Fibroblast of lung (primary cell): Measurements from ENCODE around the gene KRTAP4-9. TPM values are rescaled to one million over a fixed set of nuclear protein-coding genes. Genes with fewer than 3 reads are reported as not detected.

Source experiments
- DNase-seq, 2 donors: peaks; one replicate each; pipeline versions ENCODE4 v3.0.0 to v3.0.0-alpha.2; 2010; ENCODE audit warnings: low read depth in 2 of 2
- H2AFZ ChIP-seq: 2 replicates; pipeline ENCODE4 v1.5.1; 2012; ENCODE audit warnings: low read length, control low read depth, inconsistent platforms
- H3K27ac ChIP-seq: 2 replicates; pipeline ENCODE4 v1.5.1; 2011; ENCODE audit warnings: low read length, control low read depth; ENCODE audit not compliant: insufficient read depth
- H3K27me3 ChIP-seq: 2 replicates; pipeline ENCODE4 v1.5.1; 2011; ENCODE audit warnings: mild to moderate bottlenecking, low read length; ENCODE audit not compliant: control insufficient read depth, insufficient read depth
- H3K36me3 ChIP-seq: 2 replicates; pipeline ENCODE4 v1.5.1; 2011; ENCODE audit warnings: low read length; ENCODE audit not compliant: control insufficient read depth, insufficient read depth
- H3K4me1 ChIP-seq: 2 replicates; pipeline ENCODE4 v1.5.1; 2011; ENCODE audit warnings: low read length; ENCODE audit not compliant: control insufficient read depth, insufficient read depth; ENCODE audit errors: extremely low read depth
- H3K4me2 ChIP-seq: 2 replicates; pipeline ENCODE4 v1.5.1; 2011; ENCODE audit warnings: low read length, control low read depth; ENCODE audit not compliant: insufficient read depth; ENCODE audit errors: extremely low read depth
- H3K4me3 ChIP-seq, 4 experiments: fragments of 200-600 bp in 1 of 4; sonication (generic) in 1 of 4; replicated peaks in 1 of 4; 2 replicates each; pipeline ENCODE4 v1.5.1; 2011 to 2016; ENCODE audit warnings: low read length in 4 of 4, low read depth in 3 of 4, mild to moderate bottlenecking in 3 of 4, control low read depth in 2 of 4, inconsistent platforms in 1 of 4, mixed read lengths in 1 of 4; ENCODE audit not compliant: insufficient read depth in 1 of 4; ENCODE audit errors: control extremely low read depth in 1 of 4
- H3K79me2 ChIP-seq: 2 replicates; pipeline ENCODE4 v1.5.1; 2012; ENCODE audit warnings: mild to moderate bottlenecking, low read length, inconsistent platforms; ENCODE audit not compliant: control insufficient read depth, insufficient read depth
- H3K9ac ChIP-seq: 2 replicates; pipeline ENCODE4 v1.5.1; 2011; ENCODE audit warnings: mild to moderate bottlenecking, low read length, control low read depth; ENCODE audit not compliant: insufficient read depth
- H3K9me3 ChIP-seq: 2 replicates; pipeline ENCODE4 v1.5.1; 2012; ENCODE audit warnings: low read depth, low read length; ENCODE audit not compliant: control insufficient read depth, insufficient read depth
- H4K20me1 ChIP-seq: 2 replicates; pipeline ENCODE4 v1.5.1; 2011; ENCODE audit warnings: low read length; ENCODE audit not compliant: control insufficient read depth, insufficient read depth; ENCODE audit errors: extremely low read depth
- CTCF ChIP-seq, 2 donors: IDR thresholded peaks in 1 of 2; conservative IDR thresholded peaks in 1 of 2; 1 replicate in 1 of 2; 2 replicates in 1 of 2; pipeline ENCODE4 v1.5.1; 2011 to 2012; ENCODE audit warnings: low read length in 2 of 2, control low read depth in 1 of 2, inconsistent platforms in 1 of 2, low read depth in 1 of 2, mild to moderate bottlenecking in 1 of 2
- EZH2 ChIP-seq: IDR thresholded peaks from 2 replicates; pipeline ENCODE4 v1.5.1; 2012; ENCODE audit warnings: low read length, control low read depth, mild to moderate bottlenecking; ENCODE audit errors: missing control alignments
- polyA plus RNA-seq, 2 donors: library from polyadenylated mRNA; depleted of rRNA in 1 of 2; stranded (reverse) in 1 of 2; unstranded in 1 of 2; fragments of >200 nt; gene quantifications; 2 replicates each; pipeline ENCODE4 v1.2.1, GENCODE V29; 2011 to 2012; ENCODE audit warnings: missing spikeins in 1 of 2
- total RNA-seq: library from RNA; depleted of rRNA; stranded (reverse); fragments of >200 nt; gene quantifications from 2 replicates; pipeline ENCODE4 v1.2.1, GENCODE V29; 2014

KRTAP4-9 gene
- total and polyA plus RNA-seq, 2 donors (not counting 1 experiment from before 2014, with no cell fraction given): not detected

GRCh38 chr17:41150026-41150425 lies 44.8 kb downstream of the KRTAP4-9 start:
- Histone ChIP-seq H3K4me3 (no peak overlapping the region), H3K4me2 (no peak overlapping the region), H3K36me3 (no peaks in the 10 kb centered on the region), H4K20me1 (no peaks in the 10 kb centered on the region), H3K4me1 (no peaks in the 10 kb centered on the region), H2AFZ (no peak overlapping the region), H3K27me3 (no peaks in the 10 kb centered on the region), H3K9ac (no peak overlapping the region), H3K79me2 (no peaks in the 10 kb centered on the region), H3K9me3 (no peaks in the 10 kb centered on the region), H3K27ac (no peak overlapping the region)
- TF ChIP-seq EZH2 (no peak), CTCF (conservative IDR thresholded peaks at IDR 0.05 in 1 of 2, IDR thresholded peaks at IDR 0.05 in 1 of 2; ENCODE audit: low read depth in 1 of 2, low read length in 2 of 2) (no peak)
- no peak for DNase-seq

GRCh38 chr17:41151525-41151924 lies 46.3 kb downstream of the KRTAP4-9 start:
- no peaks in the 10 kb centered on the region for H3K9me3 ChIP-seq
- H3K27ac ChIP-seq: no peak overlapping the region
- H3K4me1 ChIP-seq: no peaks in the 10 kb centered on the region

DNA sequence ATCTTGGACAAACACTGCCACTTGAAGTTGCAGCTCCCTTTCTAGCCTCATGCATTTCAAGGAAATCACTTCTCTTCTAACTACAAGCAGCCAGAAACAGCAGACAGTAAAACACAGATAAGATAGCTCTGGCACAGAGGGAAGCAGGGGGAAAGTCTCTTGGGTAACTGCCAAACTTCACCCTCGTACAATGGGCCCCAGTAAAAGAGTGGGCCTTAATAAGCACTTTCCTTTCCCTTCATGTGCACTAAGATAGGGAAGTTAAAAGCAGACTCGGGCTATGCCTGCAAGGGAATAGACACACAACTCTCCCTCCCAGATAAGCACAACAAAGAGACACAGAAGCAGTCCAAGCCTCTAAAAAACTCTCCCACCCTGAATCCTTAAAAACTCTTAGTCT lies 48.7 kb downstream of the KRTAP4-9 start:
- Histone ChIP-seq H3K79me2 (no peaks in the 10 kb centered on the region), H3K27me3 (no peaks in the 10 kb centered on the region), H3K9me3 (no peaks in the 10 kb centered on the region), H4K20me1 (no peaks in the 10 kb centered on the region), H3K9ac (no peak overlapping the region), H3K4me1 (no peaks in the 10 kb centered on the region), H2AFZ (no peak overlapping the region), H3K4me2 (no peak overlapping the region), H3K27ac (no peak overlapping the region), H3K36me3 (no peaks in the 10 kb centered on the region), H3K4me3 (no peak overlapping the region)
- TF ChIP-seq EZH2: no peak
- TF ChIP-seq CTCF (conservative IDR thresholded peaks at IDR 0.05 in 1 of 2, IDR thresholded peaks at IDR 0.05 in 1 of 2; ENCODE audit: low read depth in 1 of 2, low read length in 2 of 2): no peak
- no peak for DNase-seq

More at GRCh38 chr17:41151525-41151924, 46.3 kb downstream of the KRTAP4-9 start:
- TF ChIP-seq CTCF (conservative IDR thresholded peaks at IDR 0.05 in 1 of 2, IDR thresholded peaks at IDR 0.05 in 1 of 2; ENCODE audit: low read depth in 1 of 2, low read length in 2 of 2) (no peak), EZH2 (no peak)
- no peak overlapping the region for H3K4me2 ChIP-seq
- DNase-seq: no peak
- H3K9ac ChIP-seq: no peak overlapping the region
- H3K36me3 ChIP-seq: no peaks in the 10 kb centered on the region
- H3K27me3 ChIP-seq: no peaks in the 10 kb centered on the region
- no peak overlapping the region for H2AFZ ChIP-seq
- no peaks in the 10 kb centered on the region for H4K20me1 ChIP-seq
- H3K79me2 ChIP-seq: no peaks in the 10 kb centered on the region
- H3K4me3 ChIP-seq: no peak overlapping the region

Other genes starting within 250 kb of the KRTAP4-9 start
Only the 30 nearest of the 39 such genes appear.
- gene KRT39, start 138.4 kb upstream of the KRTAP4-9 start, total RNA-seq: 0.26 and 0.33 TPM in 2 replicates
- gene KRT39, start 138.4 kb upstream of the KRTAP4-9 start, polyA plus RNA-seq: 0.19 and 0.22 TPM in 2 replicates
- gene KRT40, start 121.1 kb upstream of the KRTAP4-9 start, total RNA-seq: not detected in 2 replicates
- 0.03 and 0.05 TPM in 2 replicates for gene KRT40, start 121.1 kb upstream of the KRTAP4-9 start, polyA plus RNA-seq
- gene KRTAP3-3, start 111.2 kb upstream of the KRTAP4-9 start, total RNA-seq: not detected in 2 replicates
- not detected in 2 replicates for gene KRTAP3-3, start 111.2 kb upstream of the KRTAP4-9 start, polyA plus RNA-seq
- not detected in 2 replicates for gene KRTAP3-2, start 105.5 kb upstream of the KRTAP4-9 start, total RNA-seq
- not detected in 2 replicates for gene KRTAP3-2, start 105.5 kb upstream of the KRTAP4-9 start, polyA plus RNA-seq
- gene KRTAP3-1, start 96.3 kb upstream of the KRTAP4-9 start, total RNA-seq: not detected in 2 replicates
- not detected in 2 replicates for gene KRTAP3-1, start 96.3 kb upstream of the KRTAP4-9 start, polyA plus RNA-seq
- 0.17 TPM in 1 of 2 replicates, not detected in the other for gene KRTAP1-5, start 78.2 kb upstream of the KRTAP4-9 start, total RNA-seq
- 6.2 and 6.3 TPM in 2 replicates for gene KRTAP1-5, start 78.2 kb upstream of the KRTAP4-9 start, polyA plus RNA-seq
- not detected in 2 replicates for gene KRTAP1-4, start 75.2 kb upstream of the KRTAP4-9 start, total RNA-seq
- gene KRTAP1-4, start 75.2 kb upstream of the KRTAP4-9 start, polyA plus RNA-seq: not detected in 2 replicates
- gene KRTAP1-3, start 70.5 kb upstream of the KRTAP4-9 start, total RNA-seq: not detected in 2 replicates
- not detected in 2 replicates for gene KRTAP1-3, start 70.5 kb upstream of the KRTAP4-9 start, polyA plus RNA-seq
- not detected in 2 replicates for gene KRTAP1-1, start 63.9 kb upstream of the KRTAP4-9 start, total RNA-seq
- 0.25 and 0.64 TPM in 2 replicates for gene KRTAP1-1, start 63.9 kb upstream of the KRTAP4-9 start, polyA plus RNA-seq
- gene KRTAP2-1, start 58.1 kb upstream of the KRTAP4-9 start, total RNA-seq: not detected in 2 replicates
- not detected in 2 replicates for gene KRTAP2-1, start 58.1 kb upstream of the KRTAP4-9 start, polyA plus RNA-seq
- gene KRTAP2-2, start 50.2 kb upstream of the KRTAP4-9 start, total RNA-seq: not detected in 2 replicates
- gene KRTAP2-2, start 50.2 kb upstream of the KRTAP4-9 start, polyA plus RNA-seq: not detected in 2 replicates
- not detected in 2 replicates for gene KRTAP2-3, start 45.3 kb upstream of the KRTAP4-9 start, total RNA-seq
- 0.84 and 2.6 TPM in 2 replicates for gene KRTAP2-3, start 45.3 kb upstream of the KRTAP4-9 start, polyA plus RNA-seq
- not detected in 2 replicates for gene KRTAP2-4, start 39.5 kb upstream of the KRTAP4-9 start, total RNA-seq
- not detected in 2 replicates for gene KRTAP2-4, start 39.5 kb upstream of the KRTAP4-9 start, polyA plus RNA-seq
- gene KRTAP4-7, start 21.2 kb upstream of the KRTAP4-9 start, total RNA-seq: not detected in 2 replicates
- not detected in 2 replicates for gene KRTAP4-7, start 21.2 kb upstream of the KRTAP4-9 start, polyA plus RNA-seq
- gene KRTAP4-8, start 7.2 kb upstream of the KRTAP4-9 start, total RNA-seq: not detected in 2 replicates
- not detected in 2 replicates for gene KRTAP4-8, start 7.2 kb upstream of the KRTAP4-9 start, polyA plus RNA-seq
- gene KRTAP4-16, start 3.2 kb upstream of the KRTAP4-9 start, total RNA-seq: not detected in 2 replicates
- gene KRTAP4-16, start 3.2 kb upstream of the KRTAP4-9 start, polyA plus RNA-seq: not detected in 2 replicates
- not detected in 2 replicates for gene KRTAP4-11, start 13.0 kb downstream of the KRTAP4-9 start, total RNA-seq
- gene KRTAP4-11, start 13.0 kb downstream of the KRTAP4-9 start, polyA plus RNA-seq: not detected in 2 replicates
- not detected in 2 replicates for gene KRTAP4-12, start 18.8 kb downstream of the KRTAP4-9 start, total RNA-seq
- gene KRTAP4-12, start 18.8 kb downstream of the KRTAP4-9 start, polyA plus RNA-seq: 0.23 TPM in 1 of 2 replicates, not detected in the other
- gene KRTAP4-6, start 35.2 kb downstream of the KRTAP4-9 start, total RNA-seq: not detected in 2 replicates
- not detected in 2 replicates for gene KRTAP4-6, start 35.2 kb downstream of the KRTAP4-9 start, polyA plus RNA-seq
- gene KRTAP4-5, start 44.4 kb downstream of the KRTAP4-9 start, total RNA-seq: not detected in 2 replicates
- gene KRTAP4-5, start 44.4 kb downstream of the KRTAP4-9 start, polyA plus RNA-seq: not detected in 2 replicates
- not detected in 2 replicates for gene KRTAP4-4, start 55.4 kb downstream of the KRTAP4-9 start, total RNA-seq
- not detected in 2 replicates for gene KRTAP4-4, start 55.4 kb downstream of the KRTAP4-9 start, polyA plus RNA-seq
- gene KRTAP4-3, start 62.8 kb downstream of the KRTAP4-9 start, total RNA-seq: not detected in 2 replicates
- gene KRTAP4-3, start 62.8 kb downstream of the KRTAP4-9 start, polyA plus RNA-seq: not detected in 2 replicates
- gene KRTAP4-2, start 72.8 kb downstream of the KRTAP4-9 start, total RNA-seq: not detected in 2 replicates
- not detected in 2 replicates for gene KRTAP4-2, start 72.8 kb downstream of the KRTAP4-9 start, polyA plus RNA-seq
- gene KRTAP4-1, start 79.5 kb downstream of the KRTAP4-9 start, total RNA-seq: not detected in 2 replicates
- gene KRTAP4-1, start 79.5 kb downstream of the KRTAP4-9 start, polyA plus RNA-seq: not detected in 2 replicates
- gene KRTAP9-1, start 84.5 kb downstream of the KRTAP4-9 start, total RNA-seq: not detected in 2 replicates
- gene KRTAP9-1, start 84.5 kb downstream of the KRTAP4-9 start, polyA plus RNA-seq: not detected in 2 replicates
- not detected in 2 replicates for gene KRTAP9-2, start 121.3 kb downstream of the KRTAP4-9 start, total RNA-seq
- not detected in 2 replicates for gene KRTAP9-2, start 121.3 kb downstream of the KRTAP4-9 start, polyA plus RNA-seq
- gene KRTAP9-3, start 127.1 kb downstream of the KRTAP4-9 start, total RNA-seq: not detected in 2 replicates
- gene KRTAP9-3, start 127.1 kb downstream of the KRTAP4-9 start, polyA plus RNA-seq: not detected in 2 replicates
- not detected in 2 replicates for gene KRTAP9-8, start 132.6 kb downstream of the KRTAP4-9 start, total RNA-seq
- gene KRTAP9-8, start 132.6 kb downstream of the KRTAP4-9 start, polyA plus RNA-seq: not detected in 2 replicates
- not detected in 2 replicates for gene KRTAP9-4, start 144.3 kb downstream of the KRTAP4-9 start, total RNA-seq
- not detected in 2 replicates for gene KRTAP9-4, start 144.3 kb downstream of the KRTAP4-9 start, polyA plus RNA-seq
- gene KRTAP9-9, start 150.0 kb downstream of the KRTAP4-9 start, total RNA-seq: not detected in 2 replicates
- not detected in 2 replicates for gene KRTAP9-9, start 150.0 kb downstream of the KRTAP4-9 start, polyA plus RNA-seq